ENCODE data around the gene RPL13.

The RPL13 gene

DNA sequence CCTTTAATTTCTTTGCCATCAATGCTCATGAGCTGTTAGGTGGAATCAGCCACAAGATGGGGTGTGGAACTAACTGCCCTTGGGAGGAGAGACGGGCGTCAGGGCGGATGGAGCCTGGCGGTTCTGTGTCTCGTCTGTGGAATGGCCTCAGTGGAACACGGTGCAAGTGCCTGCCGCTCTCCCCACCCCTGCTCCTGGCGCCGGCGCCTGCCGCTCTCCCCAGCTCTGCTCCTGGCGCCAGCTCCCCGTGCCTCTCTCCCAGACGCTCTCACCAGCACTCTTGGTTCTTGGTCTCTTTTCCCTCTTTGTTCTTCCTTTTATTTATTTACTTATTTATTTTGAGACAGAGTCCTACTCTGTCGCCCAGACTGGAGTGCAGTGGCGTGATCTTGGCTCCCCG lies 13.2 kb upstream of the RPL13 start:
- no peak for DNase-seq (ENCODE audit: low read depth)
- no peak overlapping the region for H3K4me3 ChIP-seq (ENCODE audit: control insufficient read depth, low read depth, low read length)
- TF ChIP-seq, protein P1, sequence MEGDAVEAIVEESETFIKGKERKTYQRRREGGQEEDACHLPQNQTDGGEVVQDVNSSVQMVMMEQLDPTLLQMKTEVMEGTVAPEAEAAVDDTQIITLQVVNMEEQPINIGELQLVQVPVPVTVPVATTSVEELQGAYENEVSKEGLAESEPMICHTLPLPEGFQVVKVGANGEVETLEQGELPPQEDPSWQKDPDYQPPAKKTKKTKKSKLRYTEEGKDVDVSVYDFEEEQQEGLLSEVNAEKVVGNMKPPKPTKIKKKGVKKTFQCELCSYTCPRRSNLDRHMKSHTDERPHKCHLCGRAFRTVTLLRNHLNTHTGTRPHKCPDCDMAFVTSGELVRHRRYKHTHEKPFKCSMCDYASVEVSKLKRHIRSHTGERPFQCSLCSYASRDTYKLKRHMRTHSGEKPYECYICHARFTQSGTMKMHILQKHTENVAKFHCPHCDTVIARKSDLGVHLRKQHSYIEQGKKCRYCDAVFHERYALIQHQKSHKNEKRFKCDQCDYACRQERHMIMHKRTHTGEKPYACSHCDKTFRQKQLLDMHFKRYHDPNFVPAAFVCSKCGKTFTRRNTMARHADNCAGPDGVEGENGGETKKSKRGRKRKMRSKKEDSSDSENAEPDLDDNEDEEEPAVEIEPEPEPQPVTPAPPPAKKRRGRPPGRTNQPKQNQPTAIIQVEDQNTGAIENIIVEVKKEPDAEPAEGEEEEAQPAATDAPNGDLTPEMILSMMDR (IDR thresholded peaks at IDR 0.05; ENCODE audit: control insufficient read depth, insufficient read depth, low read depth, low read length, missing control alignments) = no peak

DNA sequence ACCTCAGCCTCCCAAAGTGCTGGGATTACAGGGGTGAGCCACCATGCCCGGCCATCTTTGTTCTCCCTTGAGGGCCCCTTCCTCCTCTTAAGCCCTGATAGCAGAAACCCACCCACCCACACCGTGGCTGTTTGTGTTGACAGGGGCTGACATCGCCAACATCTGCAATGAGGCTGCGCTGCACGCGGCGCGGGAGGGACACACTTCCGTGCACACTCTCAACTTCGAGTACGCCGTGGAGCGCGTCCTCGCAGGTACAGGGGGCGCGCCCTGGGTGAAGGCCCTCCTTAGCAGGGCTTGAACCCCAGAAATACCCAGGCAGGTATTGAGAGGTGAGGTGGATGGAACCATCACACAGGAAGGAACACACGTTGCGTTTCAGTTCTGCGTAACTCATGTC lies 12.6 kb upstream of the RPL13 start:
- no peak overlapping the region for H3K4me3 ChIP-seq (ENCODE audit: control insufficient read depth, low read depth, low read length)
- DNase-seq (ENCODE audit: low read depth) = no peak
- TF ChIP-seq, protein P1 (IDR thresholded peaks at IDR 0.05; ENCODE audit: control insufficient read depth, insufficient read depth, low read depth, low read length, missing control alignments) = no peak

DNA sequence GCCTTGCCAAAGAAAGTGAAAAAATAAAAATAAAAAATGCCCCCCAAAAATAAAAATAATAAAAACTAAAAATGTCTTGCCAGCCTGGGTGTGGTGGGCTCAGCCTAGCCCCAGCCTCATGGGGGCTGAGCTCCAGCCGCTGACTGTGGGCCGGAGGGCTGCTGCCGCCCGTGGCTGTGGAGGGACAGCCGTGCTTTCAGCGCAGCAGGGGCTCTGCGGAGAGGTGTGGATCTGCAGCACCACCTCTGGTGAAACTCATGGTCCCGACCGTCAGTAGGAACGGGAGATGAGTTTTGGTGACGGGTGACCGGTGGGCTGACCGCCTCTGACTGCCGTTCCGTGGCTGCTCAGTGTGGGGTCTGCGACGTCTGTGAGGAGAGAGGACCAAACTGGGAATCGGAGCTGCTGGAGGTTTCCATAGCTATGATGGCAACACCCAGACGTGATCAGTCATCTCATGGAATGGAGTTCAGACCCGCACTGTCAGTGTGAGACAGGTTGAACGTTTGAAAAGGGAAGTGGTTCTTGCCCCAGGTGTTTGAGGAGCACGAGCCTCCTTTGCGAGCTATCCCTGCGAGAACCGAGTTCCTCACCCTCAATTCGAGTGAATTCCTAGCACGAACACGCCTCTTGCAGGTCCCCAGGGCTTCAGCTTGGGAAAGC lies 12.0 kb upstream of the RPL13 start:
- no peak overlapping the region for H3K4me3 ChIP-seq (ENCODE audit: control insufficient read depth, low read depth, low read length)
- TF ChIP-seq, protein P1 (IDR thresholded peaks at IDR 0.05; ENCODE audit: control insufficient read depth, insufficient read depth, low read depth, low read length, missing control alignments) = no peak
- DNase-seq (ENCODE audit: low read depth) = no peak

DNA sequence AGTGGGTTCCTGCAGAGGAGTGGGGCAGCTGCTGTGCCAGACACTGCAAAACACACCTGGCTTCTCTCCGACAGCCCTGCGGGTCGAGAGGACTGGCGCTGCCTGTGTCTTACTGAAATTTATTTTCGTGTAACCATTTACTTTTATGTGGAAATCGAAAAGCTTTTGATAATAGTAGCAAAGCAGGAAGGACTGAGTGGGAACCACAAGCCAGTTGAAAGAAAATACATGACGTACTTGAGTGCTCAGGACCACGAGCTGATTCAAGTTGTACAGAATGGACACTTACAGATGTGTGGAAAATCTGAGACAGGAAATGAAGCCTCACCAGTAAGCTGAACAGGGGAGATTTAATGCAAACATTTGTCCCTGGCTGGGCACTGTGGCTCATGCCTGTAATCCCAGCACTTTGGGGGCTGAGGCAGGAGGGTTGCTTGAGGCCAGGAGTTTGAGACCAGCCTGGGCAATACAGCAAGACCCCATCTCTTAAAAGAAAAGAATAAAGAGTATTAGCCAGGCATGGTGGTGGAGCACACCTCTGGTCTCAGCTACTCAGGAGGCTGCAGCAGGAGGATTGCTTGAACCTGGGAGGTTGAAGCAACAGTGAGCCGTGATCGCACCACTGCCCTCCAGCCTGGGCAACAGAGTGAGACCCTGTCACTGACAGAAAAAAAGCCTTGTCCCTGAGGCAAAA lies 11.3 kb upstream of the RPL13 start:
- DNase-seq (ENCODE audit: low read depth) = no peak
- TF ChIP-seq, protein P1 (IDR thresholded peaks at IDR 0.05; ENCODE audit: control insufficient read depth, insufficient read depth, low read depth, low read length, missing control alignments) = no peak
- H3K4me3 ChIP-seq (ENCODE audit: control insufficient read depth, low read depth, low read length) = no peak overlapping the region

DNA sequence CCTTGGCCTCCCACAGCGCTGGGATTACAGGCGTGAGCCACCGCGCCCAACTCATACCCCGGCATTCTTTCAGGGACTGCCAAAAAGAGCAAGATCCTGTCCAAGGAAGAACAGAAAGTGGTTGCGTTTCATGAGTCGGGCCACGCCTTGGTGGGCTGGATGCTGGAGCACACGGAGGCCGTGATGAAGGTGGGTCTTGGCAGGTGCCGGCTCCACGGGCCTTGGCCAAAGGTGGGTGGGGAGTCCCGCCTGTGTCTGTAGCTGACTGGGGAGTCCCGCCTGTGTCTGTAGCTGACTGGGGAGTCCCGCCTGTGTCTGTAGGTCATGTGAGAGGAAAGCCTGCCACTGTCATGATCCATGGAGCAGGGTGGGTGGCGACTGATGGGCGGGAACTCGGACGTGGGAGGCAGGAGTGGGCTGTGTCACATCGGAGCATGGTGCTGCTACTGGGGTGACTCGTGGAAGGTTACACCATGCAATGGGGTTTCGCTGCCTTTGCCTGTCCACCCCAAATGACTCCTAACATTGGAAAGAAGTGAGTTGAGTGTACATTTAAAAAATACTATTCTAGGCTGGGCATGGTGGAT lies 10.0 kb upstream of the RPL13 start:
- no peak overlapping the region for H3K4me3 ChIP-seq (ENCODE audit: control insufficient read depth, low read depth, low read length)
- TF ChIP-seq, protein P1 (IDR thresholded peaks at IDR 0.05; ENCODE audit: control insufficient read depth, insufficient read depth, low read depth, low read length, missing control alignments) = no peak
- no peak for DNase-seq (ENCODE audit: low read depth)

DNA sequence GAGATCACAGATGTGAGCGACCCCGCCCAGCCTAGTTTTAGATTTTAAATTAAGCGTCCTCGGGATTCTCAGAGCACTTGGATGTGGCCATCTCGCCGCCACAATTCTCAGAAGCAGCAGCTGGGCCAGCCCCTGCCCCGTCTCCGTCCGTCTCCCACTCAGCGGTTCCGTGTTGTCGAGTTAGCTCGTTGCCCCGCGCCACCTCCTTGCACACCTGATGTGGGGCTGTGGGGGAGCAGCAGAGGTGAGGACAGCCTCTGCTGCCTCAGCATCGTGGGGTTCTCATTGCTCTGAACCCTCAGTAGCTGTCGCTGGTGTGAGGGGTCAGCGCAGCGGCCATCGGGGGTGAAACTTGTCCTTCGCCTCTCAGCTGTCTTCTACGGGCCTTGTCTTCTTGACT lies 8.2 kb upstream of the RPL13 start:
- DNase-seq (ENCODE audit: low read depth) = no peak
- no peak overlapping the region for H3K4me3 ChIP-seq (ENCODE audit: control insufficient read depth, low read depth, low read length)
- TF ChIP-seq, protein P1 (IDR thresholded peaks at IDR 0.05; ENCODE audit: control insufficient read depth, insufficient read depth, low read depth, low read length, missing control alignments) = no peak
